Measurements from ENCODE around the gene DENND6B. TPM values are rescaled to one million over a fixed set of nuclear protein-coding genes. Genes with fewer than 3 reads are reported as not detected.
A peak's percentile ranks its signal among the peaks of the same experiment; 100 is the strongest.

Gene DENND6B
- total and polyA plus RNA-seq, 2 of the 13 experiments (the other 11 are each of a cell fraction or from before 2014, with no cell fraction given), result 0.95 to 3.8 TPM

DNA sequence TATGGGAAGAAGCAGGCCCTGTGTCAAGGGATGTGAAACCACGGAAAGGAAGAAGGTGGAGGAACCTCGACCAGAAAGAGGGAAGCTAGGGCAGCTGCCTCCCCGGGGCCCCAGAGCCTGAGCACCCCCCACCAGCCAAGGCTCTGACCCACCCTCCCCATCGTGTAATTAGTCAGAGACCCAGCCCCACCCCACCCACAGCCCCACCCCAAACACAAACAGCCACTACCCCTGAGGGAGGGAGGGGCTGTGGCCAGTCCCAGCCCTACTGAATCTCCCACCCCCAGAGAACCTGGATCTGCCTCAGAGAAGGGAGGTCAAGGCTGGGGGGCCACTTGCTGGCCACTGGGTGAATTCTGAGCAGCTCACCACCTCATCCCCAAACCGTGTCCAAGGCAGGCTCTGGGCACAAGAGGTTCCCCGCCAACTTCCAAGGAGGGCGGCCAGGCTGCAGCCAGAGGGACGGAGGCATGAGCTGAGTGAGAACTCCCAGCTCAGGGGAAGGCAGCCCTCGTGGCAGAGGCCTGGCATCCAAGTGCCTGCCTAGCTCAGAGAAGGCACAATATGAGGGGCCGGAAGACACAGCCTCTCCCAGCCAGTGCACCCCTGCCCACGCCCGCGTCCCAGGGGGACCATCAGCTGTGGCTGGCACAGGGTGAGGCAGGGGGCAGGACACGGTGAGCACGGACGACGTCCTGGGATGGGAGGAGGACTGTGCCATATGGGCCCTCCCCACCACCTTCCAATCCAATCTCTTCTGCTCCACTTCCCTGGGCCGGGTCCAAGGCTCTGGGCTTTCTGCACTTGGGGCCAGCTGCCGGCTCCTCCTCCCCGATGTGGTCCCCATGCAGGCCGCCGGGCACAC, 22.1 kb downstream of the DENND6B start (continued):
- TF ChIP-seq, protein P1, sequence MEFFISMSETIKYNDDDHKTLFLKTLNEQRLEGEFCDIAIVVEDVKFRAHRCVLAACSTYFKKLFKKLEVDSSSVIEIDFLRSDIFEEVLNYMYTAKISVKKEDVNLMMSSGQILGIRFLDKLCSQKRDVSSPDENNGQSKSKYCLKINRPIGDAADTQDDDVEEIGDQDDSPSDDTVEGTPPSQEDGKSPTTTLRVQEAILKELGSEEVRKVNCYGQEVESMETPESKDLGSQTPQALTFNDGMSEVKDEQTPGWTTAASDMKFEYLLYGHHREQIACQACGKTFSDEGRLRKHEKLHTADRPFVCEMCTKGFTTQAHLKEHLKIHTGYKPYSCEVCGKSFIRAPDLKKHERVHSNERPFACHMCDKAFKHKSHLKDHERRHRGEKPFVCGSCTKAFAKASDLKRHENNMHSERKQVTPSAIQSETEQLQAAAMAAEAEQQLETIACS (CRISPR knock-in tag; IDR thresholded peaks at IDR 0.05), result peak; percentile 23; the same call in 1 of the 2 replicates
- TF ChIP-seq IKZF4 (CRISPR knock-in tag; IDR thresholded peaks at IDR 0.05; ENCODE audit: borderline replicate concordance, low read depth, not compliant biosample characterization) (no peak), ZFP90 (CRISPR knock-in tag; IDR thresholded peaks at IDR 0.05; ENCODE audit: borderline replicate concordance) (no peak), ETV5 (CRISPR knock-in tag; IDR thresholded peaks at IDR 0.05; ENCODE audit: borderline replicate concordance) (0 out of 2 replicates have a peak, but pooled peaks have one; percentile 5), HNRNPL (IDR thresholded peaks at IDR 0.05; ENCODE audit: low read depth, low read length) (0 out of 2 replicates have a peak, but pooled peaks have one; percentile 42), ZNF451 (CRISPR knock-in tag; IDR thresholded peaks at IDR 0.05) (no peak), KDM1A (CRISPR knock-in tag; IDR thresholded peaks at IDR 0.05) (no peak), U2AF1 (optimal IDR thresholded peaks at IDR 0.05; ENCODE audit: low read depth, low read length) (no peak), NFIB (CRISPR knock-in tag; IDR thresholded peaks at IDR 0.05; ENCODE audit: borderline replicate concordance) (no peak), KLF16 (CRISPR knock-in tag; IDR thresholded peaks at IDR 0.05) (no peak)
- TF ChIP-seq, protein P2, sequence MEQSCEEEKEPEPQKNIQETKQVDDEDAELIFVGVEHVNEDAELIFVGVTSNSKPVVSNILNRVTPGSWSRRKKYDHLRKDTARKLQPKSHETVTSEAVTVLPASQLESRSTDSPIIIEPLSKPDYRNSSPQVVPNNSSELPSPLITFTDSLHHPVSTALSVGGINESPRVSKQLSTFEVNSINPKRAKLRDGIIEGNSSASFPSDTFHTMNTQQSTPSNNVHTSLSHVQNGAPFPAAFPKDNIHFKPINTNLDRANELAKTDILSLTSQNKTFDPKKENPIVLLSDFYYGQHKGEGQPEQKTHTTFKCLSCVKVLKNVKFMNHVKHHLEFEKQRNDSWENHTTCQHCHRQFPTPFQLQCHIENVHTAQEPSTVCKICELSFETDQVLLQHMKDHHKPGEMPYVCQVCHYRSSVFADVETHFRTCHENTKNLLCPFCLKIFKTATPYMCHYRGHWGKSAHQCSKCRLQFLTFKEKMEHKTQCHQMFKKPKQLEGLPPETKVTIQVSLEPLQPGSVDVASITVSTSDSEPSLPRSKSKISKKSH (CRISPR knock-in tag; IDR thresholded peaks at IDR 0.05; ENCODE audit: borderline replicate concordance), result 0 out of 2 replicates have a peak, but pooled peaks have one; percentile 7
- TF ChIP-seq, protein P3, sequence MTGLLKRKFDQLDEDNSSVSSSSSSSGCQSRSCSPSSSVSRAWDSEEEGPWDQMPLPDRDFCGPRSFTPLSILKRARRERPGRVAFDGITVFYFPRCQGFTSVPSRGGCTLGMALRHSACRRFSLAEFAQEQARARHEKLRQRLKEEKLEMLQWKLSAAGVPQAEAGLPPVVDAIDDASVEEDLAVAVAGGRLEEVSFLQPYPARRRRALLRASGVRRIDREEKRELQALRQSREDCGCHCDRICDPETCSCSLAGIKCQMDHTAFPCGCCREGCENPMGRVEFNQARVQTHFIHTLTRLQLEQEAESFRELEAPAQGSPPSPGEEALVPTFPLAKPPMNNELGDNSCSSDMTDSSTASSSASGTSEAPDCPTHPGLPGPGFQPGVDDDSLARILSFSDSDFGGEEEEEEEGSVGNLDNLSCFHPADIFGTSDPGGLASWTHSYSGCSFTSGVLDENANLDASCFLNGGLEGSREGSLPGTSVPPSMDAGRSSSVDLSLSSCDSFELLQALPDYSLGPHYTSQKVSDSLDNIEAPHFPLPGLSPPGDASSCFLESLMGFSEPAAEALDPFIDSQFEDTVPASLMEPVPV (CRISPR knock-in tag; IDR thresholded peaks at IDR 0.05), result no peak
- TF ChIP-seq, protein P4, sequence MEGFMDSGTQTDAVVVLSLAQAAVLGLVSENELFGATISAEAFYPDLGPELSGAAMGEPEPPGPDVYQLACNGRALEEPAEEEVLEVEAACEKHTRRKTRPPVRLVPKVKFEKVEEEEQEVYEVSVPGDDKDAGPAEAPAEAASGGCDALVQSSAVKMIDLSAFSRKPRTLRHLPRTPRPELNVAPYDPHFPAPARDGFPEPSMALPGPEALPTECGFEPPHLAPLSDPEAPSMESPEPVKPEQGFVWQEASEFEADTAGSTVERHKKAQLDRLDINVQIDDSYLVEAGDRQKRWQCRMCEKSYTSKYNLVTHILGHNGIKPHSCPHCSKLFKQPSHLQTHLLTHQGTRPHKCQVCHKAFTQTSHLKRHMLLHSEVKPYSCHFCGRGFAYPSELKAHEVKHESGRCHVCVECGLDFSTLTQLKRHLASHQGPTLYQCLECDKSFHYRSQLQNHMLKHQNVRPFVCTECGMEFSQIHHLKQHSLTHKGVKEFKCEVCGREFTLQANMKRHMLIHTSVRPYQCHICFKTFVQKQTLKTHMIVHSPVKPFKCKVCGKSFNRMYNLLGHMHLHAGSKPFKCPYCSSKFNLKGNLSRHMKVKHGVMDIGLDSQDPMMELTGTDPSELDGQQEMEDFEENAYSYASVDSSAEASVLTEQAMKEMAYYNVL (CRISPR knock-in tag; IDR thresholded peaks at IDR 0.05; ENCODE audit: borderline replicate concordance), result 0 out of 2 replicates have a peak, but pooled peaks have one; percentile 34
- TF ChIP-seq, protein P5, sequence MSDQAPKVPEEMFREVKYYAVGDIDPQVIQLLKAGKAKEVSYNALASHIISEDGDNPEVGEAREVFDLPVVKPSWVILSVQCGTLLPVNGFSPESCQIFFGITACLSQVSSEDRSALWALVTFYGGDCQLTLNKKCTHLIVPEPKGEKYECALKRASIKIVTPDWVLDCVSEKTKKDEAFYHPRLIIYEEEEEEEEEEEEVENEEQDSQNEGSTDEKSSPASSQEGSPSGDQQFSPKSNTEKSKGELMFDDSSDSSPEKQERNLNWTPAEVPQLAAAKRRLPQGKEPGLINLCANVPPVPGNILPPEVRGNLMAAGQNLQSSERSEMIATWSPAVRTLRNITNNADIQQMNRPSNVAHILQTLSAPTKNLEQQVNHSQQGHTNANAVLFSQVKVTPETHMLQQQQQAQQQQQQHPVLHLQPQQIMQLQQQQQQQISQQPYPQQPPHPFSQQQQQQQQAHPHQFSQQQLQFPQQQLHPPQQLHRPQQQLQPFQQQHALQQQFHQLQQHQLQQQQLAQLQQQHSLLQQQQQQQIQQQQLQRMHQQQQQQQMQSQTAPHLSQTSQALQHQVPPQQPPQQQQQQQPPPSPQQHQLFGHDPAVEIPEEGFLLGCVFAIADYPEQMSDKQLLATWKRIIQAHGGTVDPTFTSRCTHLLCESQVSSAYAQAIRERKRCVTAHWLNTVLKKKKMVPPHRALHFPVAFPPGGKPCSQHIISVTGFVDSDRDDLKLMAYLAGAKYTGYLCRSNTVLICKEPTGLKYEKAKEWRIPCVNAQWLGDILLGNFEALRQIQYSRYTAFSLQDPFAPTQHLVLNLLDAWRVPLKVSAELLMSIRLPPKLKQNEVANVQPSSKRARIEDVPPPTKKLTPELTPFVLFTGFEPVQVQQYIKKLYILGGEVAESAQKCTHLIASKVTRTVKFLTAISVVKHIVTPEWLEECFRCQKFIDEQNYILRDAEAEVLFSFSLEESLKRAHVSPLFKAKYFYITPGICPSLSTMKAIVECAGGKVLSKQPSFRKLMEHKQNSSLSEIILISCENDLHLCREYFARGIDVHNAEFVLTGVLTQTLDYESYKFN (CRISPR knock-in tag; conservative IDR thresholded peaks at IDR 0.05), result no peak
- TF ChIP-seq, protein P6, sequence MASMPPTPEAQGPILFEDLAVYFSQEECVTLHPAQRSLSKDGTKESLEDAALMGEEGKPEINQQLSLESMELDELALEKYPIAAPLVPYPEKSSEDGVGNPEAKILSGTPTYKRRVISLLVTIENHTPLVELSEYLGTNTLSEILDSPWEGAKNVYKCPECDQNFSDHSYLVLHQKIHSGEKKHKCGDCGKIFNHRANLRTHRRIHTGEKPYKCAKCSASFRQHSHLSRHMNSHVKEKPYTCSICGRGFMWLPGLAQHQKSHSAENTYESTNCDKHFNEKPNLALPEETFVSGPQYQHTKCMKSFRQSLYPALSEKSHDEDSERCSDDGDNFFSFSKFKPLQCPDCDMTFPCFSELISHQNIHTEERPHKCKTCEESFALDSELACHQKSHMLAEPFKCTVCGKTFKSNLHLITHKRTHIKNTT (CRISPR knock-in tag; IDR thresholded peaks at IDR 0.05), result no peak

Measured in HepG2 (cell line).